ENCODE data around the gene ARID5B. TPM values are rescaled to one million over a fixed set of nuclear protein-coding genes. Genes with fewer than 3 reads are reported as not detected.

Gene ARID5B
- total RNA-seq, 1 donor: 94.1 TPM

GRCh38 chr10:62093863-62094291 lies 192.4 kb downstream of the ARID5B start:
- Histone ChIP-seq H2AFZ (ENCODE audit: low read length) (no peak overlapping the region), H3K4me2 (ENCODE audit: insufficient read depth, low read length) (peak overlapping the region; percentile 5), H3K27ac (ENCODE audit: low read depth, low read length) (peak overlapping the region; percentile 42), H3K4me1 (ENCODE audit: insufficient read depth, low read length) (peaks cover 49% of the 10 kb centered on the region), H4K20me1 (ENCODE audit: insufficient read depth, low read length) (no peaks in the 10 kb centered on the region), H3K27me3 (ENCODE audit: insufficient read depth, low read length) (no peaks in the 10 kb centered on the region), H3K9me3 (ENCODE audit: low read depth, low read length) (no peaks in the 10 kb centered on the region), H3K36me3 (ENCODE audit: insufficient read depth, low read length) (peaks cover 52% of the 10 kb centered on the region), H3K79me2 (ENCODE audit: insufficient read depth, low read length) (peaks cover 36% of the 10 kb centered on the region), H3K4me3 (ENCODE audit: insufficient read depth, low read length) (no peak overlapping the region)
- no peak for TF ChIP-seq CTCF (IDR thresholded peaks at IDR 0.05; ENCODE audit: extremely low read depth, low read depth, low read length)
- peak; percentile 59 for DNase-seq (ENCODE audit: insufficient read length, low spot score, missing footprints)

GRCh38 chr10:62095181-62096122 lies 194.0 kb downstream of the ARID5B start:
- no peak for TF ChIP-seq CTCF (IDR thresholded peaks at IDR 0.05; ENCODE audit: extremely low read depth, low read depth, low read length)
- no peaks in the 10 kb centered on the region for H4K20me1 ChIP-seq (ENCODE audit: insufficient read depth, low read length)
- peaks cover 29% of the 10 kb centered on the region for H3K79me2 ChIP-seq (ENCODE audit: insufficient read depth, low read length)
- peak; percentile 38 for DNase-seq (ENCODE audit: insufficient read length, low spot score, missing footprints)
- no peak overlapping the region for H2AFZ ChIP-seq (ENCODE audit: low read length)
- H3K4me2 ChIP-seq (ENCODE audit: insufficient read depth, low read length): peak overlapping the region; percentile 54
- peaks cover 49% of the 10 kb centered on the region for H3K4me1 ChIP-seq (ENCODE audit: insufficient read depth, low read length)
- H3K9me3 ChIP-seq (ENCODE audit: low read depth, low read length): no peaks in the 10 kb centered on the region
- H3K27me3 ChIP-seq (ENCODE audit: insufficient read depth, low read length): no peaks in the 10 kb centered on the region
- peaks cover 37% of the 10 kb centered on the region for H3K36me3 ChIP-seq (ENCODE audit: insufficient read depth, low read length)
- H3K27ac ChIP-seq (ENCODE audit: low read depth, low read length): peak overlapping the region; percentile 74
- H3K4me3 ChIP-seq (ENCODE audit: insufficient read depth, low read length): peak overlapping the region; percentile 27

- Histone ChIP-seq H3K27ac (ENCODE audit: low read depth, low read length) (peak overlapping the region; percentile 3), H3K4me1 (ENCODE audit: insufficient read depth, low read length) (peaks cover 49% of the 10 kb centered on the region), H3K4me3 (ENCODE audit: insufficient read depth, low read length) (no peak overlapping the region), H3K79me2 (ENCODE audit: insufficient read depth, low read length) (peaks cover 24% of the 10 kb centered on the region), H3K36me3 (ENCODE audit: insufficient read depth, low read length) (peaks cover 28% of the 10 kb centered on the region), H3K9me3 (ENCODE audit: low read depth, low read length) (no peaks in the 10 kb centered on the region), H3K4me2 (ENCODE audit: insufficient read depth, low read length) (no peak overlapping the region), H3K27me3 (ENCODE audit: insufficient read depth, low read length) (no peaks in the 10 kb centered on the region), H4K20me1 (ENCODE audit: insufficient read depth, low read length) (no peaks in the 10 kb centered on the region), H2AFZ (ENCODE audit: low read length) (no peak overlapping the region)
- DNase-seq (ENCODE audit: insufficient read length, low spot score, missing footprints): no peak
- no peak for TF ChIP-seq CTCF (IDR thresholded peaks at IDR 0.05; ENCODE audit: extremely low read depth, low read depth, low read length)
Observed at GRCh38 chr10:62096256-62096933, 194.9 kb downstream of the ARID5B start.
